Measurements from ENCODE around the gene DCTN1. TPM values are rescaled to one million over a fixed set of nuclear protein-coding genes. Genes with fewer than 3 reads are reported as not detected.
A peak's percentile ranks its signal among the peaks of the same experiment; 100 is the strongest.

The DCTN1 gene
- polyA plus RNA-seq, 2 of the 4 experiments (the other 2 are of a cell fraction): 95.1 to 106 TPM

GRCh38 chr2:74416778-74417177 lies 36.7 kb upstream of the DCTN1 start:
- Histone ChIP-seq H3K4me3 (no peak overlapping the region), H3K4me2 (no peak overlapping the region), H3K9me3 (no peaks in the 10 kb centered on the region), H3K27ac (no peak overlapping the region), H3K4me1 (peaks cover 6% of the 10 kb centered on the region; the same call in 1 of the 3 replicates)
- FAIRE-seq: no peak
- no peak for DNase-seq (ENCODE audit: low read depth in 1 of 2, low spot score in 1 of 2)
- no peak for ATAC-seq
- POLR2A ChIA-PET: no interaction called here
- WGBS (ENCODE audit: missing lambda C conversion rate): 54% methylated on average over 3 of the region's 3 CpGs
- TF ChIP-seq EHMT2 (IDR thresholded peaks at IDR 0.05; ENCODE audit: low read depth) (no peak), POLR2AphosphoS2 (conservative IDR thresholded peaks at IDR 0.05; ENCODE audit: low read length) (no peak), MAFK (IDR thresholded peaks at IDR 0.05; ENCODE audit: partially characterized antibody) (no peak), JUN (IDR thresholded peaks at IDR 0.05) (no peak), SREBF2 (IDR thresholded peaks at IDR 0.05) (no peak), RAD21 (conservative IDR thresholded peaks at IDR 0.05 in 1 of 2, IDR thresholded peaks at IDR 0.05 in 1 of 2) (peak in 1 of 2 experiments; percentile 21; a peak in 1 of 5 replicates)
- CTCF ChIA-PET: interaction anchor here (0.7 to 1.5 kb wide), 3 partner anchors 25 to 170 kb away, joined by 3 read pairs; no protein-coding TSS in a partner anchor

- no peak for FAIRE-seq
- WGBS (ENCODE audit: missing lambda C conversion rate): 80% methylated on average over 35 of the region's 35 CpGs
- CTCF ChIA-PET: interaction anchor here (0.6 to 1.5 kb wide), 3 partner anchors 24 to 1458 kb away, joined by 3 read pairs; no protein-coding TSS in a partner anchor
Measured at GRCh38 chr2:74415762-74416395, 35.8 kb upstream of the DCTN1 start.

GRCh38 chr2:74414881-74415761 lies 35.0 kb upstream of the DCTN1 start:
- DNase-seq (ENCODE audit: low read depth in 1 of 2, low spot score in 1 of 2) (no peak), FAIRE-seq (no peak), ATAC-seq (no peak)
- no peaks in the 10 kb centered on the region for H3K9me3 ChIP-seq
- CTCF ChIA-PET: interaction anchor here (0.6 to 3.0 kb wide), 2 partner anchors 23 to 1459 kb away, joined by 3 to 16 read pairs; no protein-coding TSS in a partner anchor
- H3K4me1 ChIP-seq: no peaks in the 10 kb centered on the region; the same call in 2 of the 3 replicates
- POLR2A ChIA-PET: no interaction called here
- H3K4me3 ChIP-seq: no peak overlapping the region
- H3K4me2 ChIP-seq: no peak overlapping the region
- WGBS (ENCODE audit: missing lambda C conversion rate): 85% methylated on average over 64 of the region's 66 CpGs
- no peak overlapping the region for H3K27ac ChIP-seq
- no peak for TF ChIP-seq CEBPB (IDR thresholded peaks at IDR 0.05)
- no peak for TF ChIP-seq REST (IDR thresholded peaks at IDR 0.05)
- no peak for TF ChIP-seq HOXB13 (CRISPR knock-in tag; IDR thresholded peaks at IDR 0.05; ENCODE audit: low read depth)
- no peak for TF ChIP-seq RCOR1 (IDR thresholded peaks at IDR 0.05; ENCODE audit: low read depth, low read length)
- TF ChIP-seq HES2 (IDR thresholded peaks at IDR 0.05): no peak
- no peak for TF ChIP-seq ZC3H11A (IDR thresholded peaks at IDR 0.05)
- no peak for TF ChIP-seq HOXA7 (CRISPR knock-in tag; IDR thresholded peaks at IDR 0.05)
- no peak for TF ChIP-seq NR3C1 (IDR thresholded peaks at IDR 0.05)

More at GRCh38 chr2:74415762-74416395, 35.8 kb upstream of the DCTN1 start:
- TF ChIP-seq CEBPB (IDR thresholded peaks at IDR 0.05) (no peak), ZFP36 (IDR thresholded peaks at IDR 0.05; ENCODE audit: borderline replicate concordance, partially characterized antibody) (no peak), EP300 (IDR thresholded peaks at IDR 0.05) (no peak), JUNB (IDR thresholded peaks at IDR 0.05) (no peak), BCL3 (IDR thresholded peaks at IDR 0.05) (no peak), USF2 (IDR thresholded peaks at IDR 0.05) (no peak), MYC (IDR thresholded peaks at IDR 0.05; ENCODE audit: borderline replicate concordance, low read length) (no peak), HDAC2 (IDR thresholded peaks at IDR 0.05) (no peak)
- DNase-seq (ENCODE audit: low read depth in 1 of 2, low spot score in 1 of 2) (no peak), ATAC-seq (no peak)
- H3K27ac ChIP-seq: no peak overlapping the region
- peaks cover 6% of the 10 kb centered on the region; the same call in 1 of the 3 replicates for H3K4me1 ChIP-seq
- no peak overlapping the region for H3K4me2 ChIP-seq
- no peaks in the 10 kb centered on the region for H3K9me3 ChIP-seq
- POLR2A ChIA-PET: no interaction called here
- no peak overlapping the region for H3K4me3 ChIP-seq

Measured in A549 (cell line).